Naive thymus-derived CD4-positive, alpha-beta T cell (primary cell): Measurements from ENCODE around the gene AK4. TPM values are rescaled to one million over a fixed set of nuclear protein-coding genes. Genes with fewer than 3 reads are reported as not detected.
A peak's percentile ranks its signal among the peaks of the same experiment; 100 is the strongest.
"Not testable (repeated sequence)": the region's sequence is repeated elsewhere in the genome, so short reads cannot be mapped to it uniquely, and the experiment has no call there.

Source experiments
- ATAC-seq: fragments of 150-1000 bp; cut with Tn5 transposase; 2 replicates; pipeline ENCODE4 v1.10.0; 2021; ENCODE audit warnings: mild to moderate bottlenecking, moderate library complexity
- CTCF ChIA-PET: fragments of 350-600 bp; sonication (Branson Sonifier 250); formaldehyde crosslinking; loops from one replicate; lab custom pipeline; 2021; ENCODE audit warnings: antibody characterized with exemption; lab: Charles Lee
- POLR2A ChIA-PET: fragments of 350-600 bp; sonication (Branson Sonifier 250); formaldehyde crosslinking; loops from one replicate; lab custom pipeline; 2021; ENCODE audit warnings: antibody characterized with exemption, inconsistent platforms; lab: Charles Lee
- DNase-seq, 9 donors: peaks; one replicate each; pipeline versions ENCODE4 v3.0.0 to v3.0.0-alpha.2; 2020 to 2022; ENCODE audit warnings: mixed read lengths in 1 of 9
- H3K27ac ChIP-seq: one replicate; pipeline ENCODE4 v1.7.0; 2013; ENCODE audit warnings: mild to moderate bottlenecking, low read depth, low read length, moderate library complexity
- H3K27me3 ChIP-seq, 2 donors: one replicate each; pipeline ENCODE4 v1.7.0; 2013; ENCODE audit warnings: low read length in 2 of 2, mild to moderate bottlenecking in 2 of 2, moderate library complexity in 2 of 2; ENCODE audit not compliant: control insufficient read depth in 2 of 2, insufficient read depth in 2 of 2
- H3K36me3 ChIP-seq, 3 experiments: 1 replicate in 2 of 3; 2 replicates in 1 of 3; pipeline ENCODE4 v1.7.0; 2013; ENCODE audit warnings: low read length in 3 of 3, mild to moderate bottlenecking in 3 of 3, moderate library complexity in 1 of 3; ENCODE audit not compliant: insufficient read depth in 3 of 3, control insufficient read depth in 2 of 3
- H3K4me1 ChIP-seq, 2 donors: one replicate each; pipeline ENCODE4 v1.7.0; 2013; ENCODE audit warnings: low read length in 2 of 2, mild to moderate bottlenecking in 2 of 2, moderate library complexity in 1 of 2; ENCODE audit not compliant: control insufficient read depth in 2 of 2, insufficient read depth in 2 of 2
- H3K4me3 ChIP-seq: 2 replicates; pipeline ENCODE4 v1.7.0; 2013; ENCODE audit warnings: mild to moderate bottlenecking, low read length
- H3K9me3 ChIP-seq, 3 experiments: 1 replicate in 2 of 3; 2 replicates in 1 of 3; pipeline ENCODE4 v1.7.0; 2013; ENCODE audit warnings: low read length in 3 of 3; ENCODE audit not compliant: control insufficient read depth in 2 of 3
- H3K27ac Mint-ChIP-seq, 9 donors: one replicate each; pipeline ENCODE4 v1.8.0; 2020 to 2022; ENCODE audit warnings: mixed read lengths in 9 of 9, mild to moderate bottlenecking in 8 of 9, moderate library complexity in 5 of 9, inconsistent platforms in 2 of 9
- H3K27me3 Mint-ChIP-seq, 5 donors: one replicate each; pipeline ENCODE4 v1.8.0; 2021 to 2022; ENCODE audit warnings: mixed read lengths in 5 of 5, mild to moderate bottlenecking in 1 of 5
- H3K36me3 Mint-ChIP-seq, 5 donors: one replicate each; pipeline ENCODE4 v1.8.0; 2020 to 2022; ENCODE audit warnings: mixed read lengths in 5 of 5, mild to moderate bottlenecking in 3 of 5, inconsistent platforms in 1 of 5
- H3K4me1 Mint-ChIP-seq, 7 donors: one replicate each; pipeline ENCODE4 v1.8.0; 2020 to 2022; ENCODE audit warnings: mixed read lengths in 7 of 7, mild to moderate bottlenecking in 3 of 7, inconsistent platforms in 1 of 7
- H3K4me3 Mint-ChIP-seq, 10 donors: one replicate each; pipeline ENCODE4 v1.8.0; 2020 to 2022; ENCODE audit warnings: mild to moderate bottlenecking in 10 of 10, mixed read lengths in 10 of 10, moderate library complexity in 6 of 10, inconsistent platforms in 2 of 10
- H3K9me3 Mint-ChIP-seq, 11 donors: one replicate each; pipeline ENCODE4 v1.8.0; 2020 to 2022; ENCODE audit warnings: mixed read lengths in 11 of 11, mild to moderate bottlenecking in 4 of 11, inconsistent platforms in 1 of 11, moderate library complexity in 1 of 11
- intact Hi-C, 2 donors: fragments of 100-400 bp; cut with micrococcal nuclease; formaldehyde crosslinking; loops; one replicate each; pipeline ENCODE4 v1.15.1; 2023
- polyA plus RNA-seq, 2 donors: library from polyadenylated mRNA; unstranded; fragments of 300-500 nt; fragmentation: Illumina TruSeq; gene quantifications; one replicate each; pipeline ENCODE4 v1.2.3, GENCODE V29; 2021
- total RNA-seq, 6 experiments: library from RNA in 5 of 6; stranded (reverse) in 5 of 6; gene quantifications; 1 replicate in 5 of 6; 2 replicates in 1 of 6; pipeline ENCODE4 v1.2.3 and lab custom pipeline; 2021 to 2026

AK4 gene
- total and polyA plus RNA-seq, 7 experiments from 2014 or later, result 0.04 to 121 (median 0.40) TPM

DNA sequence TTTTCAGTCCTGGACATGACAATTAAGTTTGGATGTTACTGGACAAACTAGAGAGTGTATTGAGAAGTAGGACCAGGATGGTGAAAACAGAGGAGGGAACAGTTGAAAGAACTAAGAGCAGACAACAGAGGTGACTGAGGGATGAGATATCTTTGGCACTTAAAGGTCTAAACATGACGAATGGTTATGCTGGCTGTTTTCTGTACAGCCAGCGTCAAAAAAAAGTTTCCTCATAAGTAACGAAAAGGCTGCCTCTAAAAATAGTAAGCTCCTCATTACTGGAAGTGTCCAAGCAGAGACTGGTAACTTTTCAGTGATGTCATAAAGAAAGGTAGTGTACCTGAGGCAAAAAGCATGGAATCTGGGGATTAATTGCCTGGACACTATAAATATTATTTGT lies 35.2 kb upstream of the AK4 start:
- H3K27me3 ChIP-seq, result no peaks in the 10 kb centered on the region
- intact Hi-C loops, result no loop called here
- H3K36me3 ChIP-seq, result no peaks in the 10 kb centered on the region
- Mint-ChIP-seq H3K36me3 (peaks cover 0 to 6% (median 0%) of the 10 kb centered on the region in 5 donors), H3K4me3 (no peak overlapping the region), H3K27me3 (peaks cover 0 to 20% (median 16%) of the 10 kb centered on the region in 5 donors), H3K27ac (no peak overlapping the region), H3K9me3 (peaks cover 0 to 9% (median 4%) of the 10 kb centered on the region in 11 donors), H3K4me1 (no peaks in the 10 kb centered on the region)
- ATAC-seq, result no peak
- no peak for DNase-seq
- peaks cover 0 to 6% (median 0%) of the 10 kb centered on the region in 3 experiments for H3K9me3 ChIP-seq
- ChIA-PET CTCF (no interaction called here), POLR2A (no interaction called here)
- H3K27ac ChIP-seq, result no peak overlapping the region
- no peaks in the 10 kb centered on the region for H3K4me1 ChIP-seq
- no peak overlapping the region for H3K4me3 ChIP-seq

GRCh38 chr1:65113298-65113697 lies 34.7 kb upstream of the AK4 start:
- Mint-ChIP-seq H3K4me3 (no peak overlapping the region), H3K36me3 (peaks cover 0 to 6% (median 0%) of the 10 kb centered on the region in 5 donors), H3K27me3 (peaks cover 0 to 21% (median 15%) of the 10 kb centered on the region in 5 donors), H3K4me1 (no peaks in the 10 kb centered on the region), H3K9me3 (peaks cover 0 to 9% (median 4%) of the 10 kb centered on the region in 11 donors), H3K27ac (no peak overlapping the region)
- no peak for DNase-seq
- ATAC-seq, result no peak
- Histone ChIP-seq H3K4me1 (no peaks in the 10 kb centered on the region), H3K36me3 (no peaks in the 10 kb centered on the region), H3K27me3 (no peaks in the 10 kb centered on the region), H3K9me3 (peaks cover 0 to 6% (median 0%) of the 10 kb centered on the region in 3 experiments), H3K27ac (no peak overlapping the region), H3K4me3 (no peak overlapping the region)
- intact Hi-C loops, result no loop called here
- ChIA-PET POLR2A (no interaction called here), CTCF (no interaction called here)

- Mint-ChIP-seq H3K9me3 (peaks cover 0 to 9% (median 4%) of the 10 kb centered on the region in 11 donors), H3K4me3 (no peak overlapping the region), H3K27ac (no peak overlapping the region), H3K36me3 (peaks cover 0 to 6% (median 0%) of the 10 kb centered on the region in 5 donors), H3K27me3 (peaks cover 0 to 24% (median 10%) of the 10 kb centered on the region in 5 donors), H3K4me1 (no peaks in the 10 kb centered on the region)
- no peak overlapping the region for H3K27ac ChIP-seq
- H3K9me3 ChIP-seq, result peaks cover 0 to 6% (median 0%) of the 10 kb centered on the region in 3 experiments
- H3K4me3 ChIP-seq, result no peak overlapping the region
- H3K36me3 ChIP-seq, result no peaks in the 10 kb centered on the region
- intact Hi-C loops, result no loop called here
- no peak for DNase-seq
- no peaks in the 10 kb centered on the region for H3K27me3 ChIP-seq
- ATAC-seq, result no peak
- ChIA-PET POLR2A (no interaction called here), CTCF (no interaction called here)
- no peaks in the 10 kb centered on the region for H3K4me1 ChIP-seq
Observed at GRCh38 chr1:65114322-65114721, 33.7 kb upstream of the AK4 start.

DNA sequence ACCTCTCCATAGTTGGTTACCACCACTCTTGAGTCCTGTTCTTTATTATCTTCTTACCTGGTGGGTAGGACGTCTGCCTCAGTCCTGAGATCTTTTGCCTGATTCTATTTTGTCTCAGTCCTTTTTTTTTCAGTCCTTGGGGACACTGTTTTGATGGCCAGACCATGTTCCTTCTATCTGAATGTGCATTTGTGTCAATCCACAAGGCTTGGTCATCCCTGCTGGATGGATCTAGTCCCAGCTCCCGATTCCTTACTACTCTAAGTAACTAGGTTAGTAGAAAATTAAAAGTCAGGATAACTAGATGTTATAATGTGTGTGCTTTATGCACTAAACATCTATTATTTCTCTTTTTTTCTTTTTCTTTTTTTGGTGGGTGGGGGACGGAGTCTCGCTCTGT lies 28.1 kb upstream of the AK4 start:
- H3K36me3 Mint-ChIP-seq, result no peaks in the 10 kb centered on the region
- ATAC-seq, result no peak
- no peak overlapping the region for H3K4me3 Mint-ChIP-seq
- Histone ChIP-seq H3K4me3 (no peak overlapping the region), H3K27me3 (no peaks in the 10 kb centered on the region), H3K4me1 (no peaks in the 10 kb centered on the region), H3K9me3 (no peaks in the 10 kb centered on the region), H3K27ac (no peak overlapping the region), H3K36me3 (no peaks in the 10 kb centered on the region)
- DNase-seq, result no peak
- H3K9me3 Mint-ChIP-seq, result peaks cover 0 to 4% (median 0%) of the 10 kb centered on the region in 11 donors
- CTCF ChIA-PET, result no interaction called here
- POLR2A ChIA-PET, result no interaction called here
- H3K27ac Mint-ChIP-seq, result no peak overlapping the region
- H3K4me1 Mint-ChIP-seq, result no peaks in the 10 kb centered on the region
- peaks cover 6 to 22% (median 15%) of the 10 kb centered on the region in 5 donors for H3K27me3 Mint-ChIP-seq
- intact Hi-C loops, result no loop called here

DNA sequence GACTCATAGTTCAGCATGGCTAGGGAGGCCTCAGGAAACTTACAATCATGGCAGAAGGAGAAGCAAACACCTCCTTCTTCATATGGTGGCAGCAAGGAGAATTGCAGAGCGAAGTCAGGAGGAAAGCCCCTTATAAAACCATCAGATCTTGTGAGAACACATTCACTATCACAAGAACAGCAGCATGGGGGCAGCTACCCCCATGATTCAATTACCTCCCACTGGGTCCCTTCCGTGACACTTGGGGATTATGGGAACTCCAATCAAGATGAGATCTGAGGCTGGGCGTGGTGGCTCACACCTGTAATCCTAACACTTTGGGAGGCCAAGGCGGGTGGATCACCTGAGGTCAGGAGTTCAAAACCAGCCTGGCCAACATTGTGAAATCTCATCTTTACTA lies 18.9 kb upstream of the AK4 start:
- peaks cover 16 to 30% (median 24%) of the 10 kb centered on the region in 5 donors for H3K27me3 Mint-ChIP-seq
- H3K4me1 Mint-ChIP-seq, CTCF ChIA-PET, H3K4me1 ChIP-seq, H3K36me3 Mint-ChIP-seq, H3K4me3 Mint-ChIP-seq, ATAC-seq, H3K36me3 ChIP-seq, DNase-seq, H3K9me3 ChIP-seq, H3K27me3 ChIP-seq, POLR2A ChIA-PET, intact Hi-C loops, H3K9me3 Mint-ChIP-seq, H3K4me3 ChIP-seq, H3K27ac ChIP-seq: not testable (repeated sequence)
- H3K27ac Mint-ChIP-seq, result peak overlapping the region in 1 of 9 donors; percentile 23

GRCh38 chr1:65138524-65138923 lies 9.5 kb upstream of the AK4 start:
- ATAC-seq (no peak), DNase-seq (no peak)
- H3K27ac Mint-ChIP-seq, result no peak overlapping the region
- POLR2A ChIA-PET, result interaction anchor here (0.8 kb wide), 1 partner anchor 407 kb away, joined by 3 read pairs; no protein-coding TSS in a partner anchor
- no peaks in the 10 kb centered on the region for H3K36me3 Mint-ChIP-seq
- Histone ChIP-seq H3K4me3 (no peak overlapping the region), H3K27me3 (no peaks in the 10 kb centered on the region), H3K36me3 (no peaks in the 10 kb centered on the region), H3K4me1 (no peaks in the 10 kb centered on the region), H3K27ac (no peak overlapping the region), H3K9me3 (no peaks in the 10 kb centered on the region)
- H3K9me3 Mint-ChIP-seq, result no peaks in the 10 kb centered on the region
- H3K27me3 Mint-ChIP-seq, result peaks cover 0 to 20% (median 11%) of the 10 kb centered on the region in 5 donors
- intact Hi-C loops, result no loop called here
- peaks cover 0 to 4% (median 0%) of the 10 kb centered on the region in 7 donors for H3K4me1 Mint-ChIP-seq
- no peak overlapping the region for H3K4me3 Mint-ChIP-seq
- CTCF ChIA-PET, result no interaction called here

DNA sequence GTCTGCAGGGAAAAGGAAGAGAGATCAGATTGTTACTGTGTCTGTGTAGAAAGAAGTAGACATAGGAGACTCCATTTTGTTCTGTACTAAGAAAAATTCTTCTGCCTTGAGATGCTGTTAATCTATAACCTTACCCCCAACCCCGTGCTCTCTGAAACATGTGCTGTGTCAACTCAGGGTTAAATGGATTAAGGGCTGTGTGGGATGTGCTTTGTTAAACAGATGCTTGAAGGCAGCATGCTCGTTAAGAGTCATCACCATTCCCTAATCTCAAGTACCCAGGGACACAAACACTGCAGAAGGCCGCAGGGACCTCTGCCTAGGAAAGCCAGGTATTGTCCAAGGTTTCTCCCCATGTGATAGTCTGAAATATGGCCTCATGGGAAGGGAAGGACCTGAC lies 8.2 kb upstream of the AK4 start:
- POLR2A ChIA-PET, H3K27ac Mint-ChIP-seq, H3K9me3 ChIP-seq, intact Hi-C loops, ATAC-seq, H3K9me3 Mint-ChIP-seq, H3K4me3 Mint-ChIP-seq, H3K4me1 Mint-ChIP-seq, H3K36me3 Mint-ChIP-seq, H3K27ac ChIP-seq, H3K4me1 ChIP-seq, H3K4me3 ChIP-seq, CTCF ChIA-PET, DNase-seq, H3K27me3 ChIP-seq, H3K36me3 ChIP-seq: not testable (repeated sequence)
- H3K27me3 Mint-ChIP-seq, result peaks cover 9 to 23% (median 19%) of the 10 kb centered on the region in 5 donors
